GM12878 (cell line): Measurements from ENCODE around the gene MEIOC. TPM values are rescaled to one million over a fixed set of nuclear protein-coding genes. Genes with fewer than 3 reads are reported as not detected.

Experiments
- ATAC-seq: fragments of 200-7000 bp; cut with Tn5 transposase; 3 replicates; pipeline ENCODE4 v1.9.1; 2020; ENCODE audit warnings: mild to moderate bottlenecking, moderate library complexity
- BruUV-seq: library from RNA; stranded (reverse); fragments of 400-500 nt; replicated peaks from 2 replicates; lab custom pipeline; 2021; lab: Mats Ljungman, UMichigan
- CTCF ChIA-PET: fragments of 300-600 bp; sonication (Branson Sonifier 250); formaldehyde crosslinking; extraction: SDS; loops from one replicate; lab custom pipeline; 2021; ENCODE audit warnings: inconsistent platforms; lab: Yijun Ruan, JAX
- POLR2A ChIA-PET: fragments of 350-600 bp; formaldehyde crosslinking; extraction: SDS; loops from one replicate; lab custom pipeline; 2021; ENCODE audit warnings: inconsistent platforms; lab: Charles Lee
- RAD21 ChIA-PET: fragments of 300-600 bp; sonication (Branson Sonifier 250); formaldehyde crosslinking; loops from one replicate; lab custom pipeline; 2023; ENCODE audit warnings: antibody characterized with exemption; ENCODE audit not compliant: unreplicated experiment; lab: Charles Lee
- SMC1A ChIA-PET: fragments of 300-600 bp; sonication (Branson Sonifier 250); formaldehyde crosslinking; loops from one replicate; lab custom pipeline; 2023; ENCODE audit not compliant: unreplicated experiment, uncharacterized antibody; lab: Charles Lee
- DNase-seq: peaks from one replicate; pipeline ENCODE4 v3.0.0-alpha.2; 2011; ENCODE audit warnings: low read depth, low spot score
- FAIRE-seq: peaks from 3 replicates; lab custom pipeline; 2011; peaks lifted over from hg19 to GRCh38; lab: Jason Lieb, UNC
- H2AFZ ChIP-seq: 2 replicates; pipeline ENCODE4 v1.6.0; 2011; ENCODE audit warnings: low read depth, low read length, control low read depth; ENCODE audit not compliant: control insufficient read depth
- H3K27ac ChIP-seq: 2 replicates; pipeline ENCODE4 v1.5.1; 2011; ENCODE audit warnings: control low read depth; ENCODE audit not compliant: control insufficient read depth, insufficient read depth
- H3K27me3 ChIP-seq, 2 experiments: replicated peaks in 1 of 2; 2 replicates each; pipeline versions ENCODE4 v1.6.0 to v1.6.1; 2011; ENCODE audit warnings: low read length in 1 of 2; ENCODE audit not compliant: control insufficient read depth in 2 of 2, insufficient read depth in 2 of 2
- H3K36me3 ChIP-seq, 2 experiments: 2 replicates each; pipeline ENCODE4 v1.5.1; 2011; ENCODE audit warnings: low read length in 1 of 2; ENCODE audit not compliant: control insufficient read depth in 2 of 2, insufficient read depth in 2 of 2
- H3K4me1 ChIP-seq: 2 replicates; pipeline ENCODE4 v1.6.1; 2011; ENCODE audit warnings: mild to moderate bottlenecking, low read length, moderate library complexity, mixed read lengths; ENCODE audit not compliant: control insufficient read depth, insufficient read depth
- H3K4me2 ChIP-seq: 2 replicates; pipeline ENCODE4 v1.6.0; 2011; ENCODE audit warnings: control low read depth; ENCODE audit not compliant: control insufficient read depth, insufficient read depth
- H3K4me3 ChIP-seq: fragments of 200-600 bp; sonication (generic); 2 replicates; pipeline ENCODE4 v1.5.1; 2016
- H3K79me2 ChIP-seq: 2 replicates; pipeline ENCODE4 v1.6.0; 2011; ENCODE audit warnings: low read length; ENCODE audit not compliant: control insufficient read depth, insufficient read depth
- H3K9ac ChIP-seq: 2 replicates; pipeline ENCODE4 v1.8.0; 2011; ENCODE audit warnings: low read length, control low read depth, mixed read lengths; ENCODE audit not compliant: control insufficient read depth, insufficient read depth
- H3K9me3 ChIP-seq: replicated peaks from 3 replicates; pipeline ENCODE4 v1.5.1; 2011; ENCODE audit warnings: mild to moderate bottlenecking, low read length; ENCODE audit not compliant: control insufficient read depth, insufficient read depth
- H4K20me1 ChIP-seq: 2 replicates; pipeline ENCODE4 v1.6.0; 2011; ENCODE audit not compliant: control insufficient read depth, insufficient read depth
- BMI1 ChIP-seq: fragments of 450-650 bp; IDR thresholded peaks from 2 replicates; pipeline ENCODE4 v1.6.1; 2016; ENCODE audit warnings: mild to moderate bottlenecking, moderate library complexity, borderline replicate concordance
- CBX5 ChIP-seq: sonication (generic); IDR thresholded peaks from 2 replicates; pipeline ENCODE4 v1.6.1; 2016; ENCODE audit warnings: low read depth, moderate library complexity, mild to moderate bottlenecking, inconsistent platforms
- IKZF2 ChIP-seq, 2 experiments: fragments of 450-650 bp; IDR thresholded peaks; 2 replicates each; pipeline ENCODE4 v1.6.1; 2017; ENCODE audit warnings: mild to moderate bottlenecking in 2 of 2, moderate library complexity in 2 of 2
- JUNB ChIP-seq: IDR thresholded peaks from 2 replicates; pipeline ENCODE4 v1.6.1; 2016; ENCODE audit warnings: antibody characterized with exemption, mild to moderate bottlenecking
- LARP7 ChIP-seq: fragments of 450-650 bp; IDR thresholded peaks from 2 replicates; pipeline ENCODE4 v1.6.1; 2017; ENCODE audit warnings: mild to moderate bottlenecking
- MTA3 ChIP-seq: IDR thresholded peaks from 2 replicates; pipeline ENCODE4 v1.6.1; 2012; ENCODE audit warnings: low read length, inconsistent platforms, borderline replicate concordance
- MYC ChIP-seq: IDR thresholded peaks from 2 replicates; pipeline ENCODE4 v1.6.1; 2011; ENCODE audit warnings: mild to moderate bottlenecking, low read length, moderate library complexity, inconsistent platforms; ENCODE audit not compliant: insufficient read depth, insufficient replicate concordance, insufficient read length, severe bottlenecking
- NFYA ChIP-seq: IDR thresholded peaks from 2 replicates; pipeline ENCODE4 v1.6.1; 2011; ENCODE audit warnings: low read depth, mild to moderate bottlenecking, low read length, improper control_type of control experiment, borderline replicate concordance
- NR2C1 ChIP-seq: fragments of 450-650 bp; IDR thresholded peaks from 2 replicates; pipeline ENCODE4 v1.6.1; 2017; ENCODE audit warnings: antibody characterized with exemption, mild to moderate bottlenecking, moderate library complexity
- NRF1 ChIP-seq: conservative IDR thresholded peaks from 2 replicates; pipeline ENCODE4 v1.6.1; 2011; ENCODE audit warnings: mild to moderate bottlenecking, low read depth, low read length, improper control_type of control experiment
- POU2F2 ChIP-seq: IDR thresholded peaks from 3 replicates; pipeline ENCODE4 v1.6.1; 2011; ENCODE audit warnings: low read depth, mild to moderate bottlenecking, low read length, borderline replicate concordance
- SPI1 ChIP-seq: IDR thresholded peaks from 2 replicates; pipeline ENCODE4 v1.6.1; 2011; ENCODE audit warnings: low read depth, mild to moderate bottlenecking, low read length, moderate library complexity, borderline replicate concordance; ENCODE audit not compliant: insufficient read depth
- ZNF24 ChIP-seq: fragments of 450-650 bp; IDR thresholded peaks from 2 replicates; pipeline ENCODE4 v1.6.1; 2017; ENCODE audit warnings: antibody characterized with exemption, mild to moderate bottlenecking
- ZNF384 ChIP-seq: IDR thresholded peaks from 2 replicates; pipeline ENCODE4 v1.6.1; 2012; ENCODE audit warnings: low read depth, mild to moderate bottlenecking, low read length, improper control_type of control experiment, borderline replicate concordance
- ZSCAN29 ChIP-seq: fragments of 450-650 bp; IDR thresholded peaks from 2 replicates; pipeline ENCODE4 v1.6.1; 2017; ENCODE audit warnings: mild to moderate bottlenecking, moderate library complexity
- WGBS: methylation state at CpG from one replicate; pipeline ENCODE4 v1.1.6; 2016; ENCODE audit warnings: low lambda C conversion rate; ENCODE audit not compliant: insufficient replicate concordance, insufficient coverage; ENCODE audit errors: missing lambda C conversion rate; 5-methylcytosine and 5-hydroxymethylcytosine counted together
- in situ Hi-C: fragments of 300-500 bp; cut with MboI; formaldehyde crosslinking; loops from 9 replicates; pipeline ENCODE4 v1.14.3; 2018; ENCODE audit warnings: mixed read lengths
- intact Hi-C: fragments of 100-400 bp; cut with micrococcal nuclease; formaldehyde crosslinking; loops from one replicate; pipeline ENCODE4 v1.14.2; 2022; ENCODE audit not compliant: unreplicated experiment
- polyA plus RNA-seq, 11 experiments: library from polyadenylated mRNA; depleted of rRNA in 4 of 11; unstranded in 6 of 11; stranded (reverse) in 5 of 11; fragments of >200 nt; fragmentation: Nextera tagmentation in 4 of 11; fragmentation: Illumina TruSeq in 1 of 11; extraction: Ambion mirVana in 4 of 11; extraction: Trizol in 1 of 11; gene quantifications; 1 replicate in 1 of 11; 2 replicates in 10 of 11; pipeline versions ENCODE4 v1.2.1 to v1.2.3, GENCODE V29; 2011 to 2016; ENCODE audit warnings: inconsistent platforms in 2 of 11, missing spikeins in 2 of 11, low read depth in 1 of 11
- total RNA-seq, 4 experiments: library from RNA; depleted of rRNA in 3 of 4; stranded (reverse); fragments of >200 nt in 3 of 4; fragmentation: Illumina TruSeq in 1 of 4; extraction: Trizol in 1 of 4; gene quantifications; 2 replicates each; pipeline versions ENCODE4 v1.2.1 to v1.2.3, GENCODE V29; 2013 to 2021
- TF ChIP-seq, protein P1 (sequence below): IDR thresholded peaks from 2 replicates; pipeline ENCODE4 v1.6.1; 2011; ENCODE audit warnings: borderline replicate concordance, low read depth, mild to moderate bottlenecking, moderate library complexity, low read length; ENCODE audit not compliant: insufficient read depth, poor library complexity, severe bottlenecking
- TF ChIP-seq, protein P2 (sequence below): IDR thresholded peaks from 2 replicates; pipeline ENCODE4 v1.6.1; 2012; ENCODE audit warnings: low read depth, low read length, improper control_type of control experiment
- TF ChIP-seq, protein P3 (sequence below): fragments of 450-650 bp; IDR thresholded peaks from 2 replicates; pipeline ENCODE4 v1.6.1; 2017; ENCODE audit warnings: mild to moderate bottlenecking, low read depth, inconsistent platforms; ENCODE audit not compliant: poor library complexity, severe bottlenecking

The MEIOC gene
- total and polyA plus RNA-seq, 10 of the 15 experiments (the other 5 are each of a cell fraction or from before 2014, with no cell fraction given) = 0.01 to 0.48 (median 0.12) TPM; not detected in 4

DNA sequence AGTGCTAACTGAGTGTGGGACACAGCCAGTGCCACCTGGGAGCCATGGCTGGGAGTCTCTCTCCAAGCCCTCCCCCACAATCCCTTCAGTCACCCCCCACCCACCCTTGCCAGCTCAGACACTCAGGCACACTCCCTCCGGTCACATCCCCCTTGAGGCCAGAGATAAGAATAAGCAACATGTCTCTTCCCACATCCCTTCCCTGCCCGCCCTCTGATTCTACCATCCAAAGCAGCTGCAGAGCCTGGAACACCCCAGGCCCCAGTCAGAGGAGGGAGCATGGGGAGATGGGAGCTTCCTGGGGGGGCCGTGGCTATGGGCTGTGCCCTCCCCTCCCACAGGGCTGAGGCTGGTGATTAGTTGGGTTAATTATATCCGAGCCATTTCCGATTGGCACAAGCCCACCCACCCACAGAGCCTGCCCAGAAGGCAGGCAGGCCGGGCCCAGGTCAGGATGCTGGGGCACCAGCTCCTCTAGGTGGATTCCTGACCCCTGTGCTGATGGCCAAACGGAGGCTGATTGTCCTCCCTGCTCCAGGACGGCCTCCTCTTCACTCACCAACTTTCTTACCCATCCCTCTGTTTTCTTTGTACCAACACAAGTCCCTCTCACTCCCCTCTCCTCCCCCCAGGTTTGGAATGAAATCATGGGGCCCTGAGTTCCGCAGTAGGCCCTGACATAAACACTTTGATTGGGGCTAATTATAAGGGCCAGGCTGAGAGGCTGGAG, 28.6 kb upstream of the MEIOC start:
- ChIA-PET CTCF (interaction anchor here (0.6 to 1.1 kb wide), 3 partner anchors 8 to 280 kb away, joined by 3 to 4 read pairs (median 3); no protein-coding TSS in a partner anchor), RAD21 (no interaction called here), SMC1A (interaction anchor here (1.2 kb wide), 1 partner anchor 11 kb away, joined by 5 read pairs; no protein-coding TSS in a partner anchor), POLR2A (interaction anchor here (0.6 kb wide), 1 partner anchor 143 kb away, joined by 4 read pairs; no protein-coding TSS in a partner anchor)
- H3K27me3 ChIP-seq = no peaks in the 10 kb centered on the region
- H3K4me1 ChIP-seq = peaks cover 9% of the 10 kb centered on the region
- peak overlapping the region; percentile 86; the same call in 1 of the 2 replicates for H3K4me2 ChIP-seq
- intact Hi-C loops = loop anchor here (5.0 kb wide), 1 partner anchor 70 kb away; the partner anchor contains the start of gene FZD2
- no TSS peak for BruUV-seq
- ATAC-seq (no peak), DNase-seq (no peak), FAIRE-seq (no peak)
- WGBS = 55% methylated on average over 6 of the region's 9 CpGs
- H3K4me3 ChIP-seq = peak overlapping the region; percentile 57; the same call in 1 of the 2 replicates
- in situ Hi-C loops = no loop called here
- no peaks in the 10 kb centered on the region for H4K20me1 ChIP-seq
- H3K36me3 ChIP-seq = no peaks in the 10 kb centered on the region
- peak overlapping the region; percentile 64 for H3K9ac ChIP-seq
- H3K9me3 ChIP-seq = no peaks in the 10 kb centered on the region; the same call in 2 of the 3 replicates
- H3K79me2 ChIP-seq = no peaks in the 10 kb centered on the region
- H2AFZ ChIP-seq = peak overlapping the region; percentile 95; the same call in 1 of the 2 replicates
- H3K27ac ChIP-seq = no peak overlapping the region; the same call in 1 of the 2 replicates
- TF ChIP-seq ZNF384 (no peak), JUNB (no peak), LARP7 (no peak), NFYA (no peak), SPI1 (no peak), MTA3 (no peak), NRF1 (no peak), ZNF24 (no peak), NR2C1 (no peak), IKZF2 (IDR thresholded peaks at IDR 0.05) (no peak), MYC (no peak), BMI1 (no peak), POU2F2 (no peak), ZSCAN29 (no peak), CBX5 (no peak)
- TF ChIP-seq, protein P1, sequence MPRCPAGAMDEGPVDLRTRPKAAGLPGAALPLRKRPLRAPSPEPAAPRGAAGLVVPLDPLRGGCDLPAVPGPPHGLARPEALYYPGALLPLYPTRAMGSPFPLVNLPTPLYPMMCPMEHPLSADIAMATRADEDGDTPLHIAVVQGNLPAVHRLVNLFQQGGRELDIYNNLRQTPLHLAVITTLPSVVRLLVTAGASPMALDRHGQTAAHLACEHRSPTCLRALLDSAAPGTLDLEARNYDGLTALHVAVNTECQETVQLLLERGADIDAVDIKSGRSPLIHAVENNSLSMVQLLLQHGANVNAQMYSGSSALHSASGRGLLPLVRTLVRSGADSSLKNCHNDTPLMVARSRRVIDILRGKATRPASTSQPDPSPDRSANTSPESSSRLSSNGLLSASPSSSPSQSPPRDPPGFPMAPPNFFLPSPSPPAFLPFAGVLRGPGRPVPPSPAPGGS = no peak
- TF ChIP-seq, protein P2, sequence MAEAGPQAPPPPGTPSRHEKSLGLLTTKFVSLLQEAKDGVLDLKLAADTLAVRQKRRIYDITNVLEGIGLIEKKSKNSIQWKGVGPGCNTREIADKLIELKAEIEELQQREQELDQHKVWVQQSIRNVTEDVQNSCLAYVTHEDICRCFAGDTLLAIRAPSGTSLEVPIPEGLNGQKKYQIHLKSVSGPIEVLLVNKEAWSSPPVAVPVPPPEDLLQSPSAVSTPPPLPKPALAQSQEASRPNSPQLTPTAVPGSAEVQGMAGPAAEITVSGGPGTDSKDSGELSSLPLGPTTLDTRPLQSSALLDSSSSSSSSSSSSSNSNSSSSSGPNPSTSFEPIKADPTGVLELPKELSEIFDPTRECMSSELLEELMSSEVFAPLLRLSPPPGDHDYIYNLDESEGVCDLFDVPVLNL = no peak
- TF ChIP-seq, protein P3, sequence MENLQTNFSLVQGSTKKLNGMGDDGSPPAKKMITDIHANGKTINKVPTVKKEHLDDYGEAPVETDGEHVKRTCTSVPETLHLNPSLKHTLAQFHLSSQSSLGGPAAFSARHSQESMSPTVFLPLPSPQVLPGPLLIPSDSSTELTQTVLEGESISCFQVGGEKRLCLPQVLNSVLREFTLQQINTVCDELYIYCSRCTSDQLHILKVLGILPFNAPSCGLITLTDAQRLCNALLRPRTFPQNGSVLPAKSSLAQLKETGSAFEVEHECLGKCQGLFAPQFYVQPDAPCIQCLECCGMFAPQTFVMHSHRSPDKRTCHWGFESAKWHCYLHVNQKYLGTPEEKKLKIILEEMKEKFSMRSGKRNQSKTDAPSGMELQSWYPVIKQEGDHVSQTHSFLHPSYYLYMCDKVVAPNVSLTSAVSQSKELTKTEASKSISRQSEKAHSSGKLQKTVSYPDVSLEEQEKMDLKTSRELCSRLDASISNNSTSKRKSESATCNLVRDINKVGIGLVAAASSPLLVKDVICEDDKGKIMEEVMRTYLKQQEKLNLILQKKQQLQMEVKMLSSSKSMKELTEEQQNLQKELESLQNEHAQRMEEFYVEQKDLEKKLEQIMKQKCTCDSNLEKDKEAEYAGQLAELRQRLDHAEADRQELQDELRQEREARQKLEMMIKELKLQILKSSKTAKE = no peak
